Gastroesophageal sphincter (tissue), 4 donors: ENCODE results near the gene OMP. TPM values are rescaled to one million over a fixed set of nuclear protein-coding genes. Genes with fewer than 3 reads are reported as not detected.

Source experiments
- ATAC-seq: fragments of 150-250 bp; one replicate; pipeline ENCODE4 v1.9.1; 2016; ENCODE audit warnings: mild to moderate bottlenecking, moderate library complexity
- H3K27ac ChIP-seq, 4 donors: fragments of 200-600 bp; sonication (generic) in 3 of 4; 1 replicate in 3 of 4; 2 replicates in 1 of 4; pipeline ENCODE4 v1.5.1; 2016 to 2019
- H3K27me3 ChIP-seq: fragments of 200-600 bp; sonication (generic); one replicate; pipeline ENCODE4 v1.5.1; 2019
- H3K36me3 ChIP-seq, 2 donors: fragments of 200-600 bp; sonication (generic); one replicate each; pipeline ENCODE4 v1.5.1; 2019; ENCODE audit warnings: control low read depth in 1 of 2
- H3K4me1 ChIP-seq, 3 donors: fragments of 200-600 bp; sonication (generic); 1 replicate in 2 of 3; 2 replicates in 1 of 3; pipeline ENCODE4 v1.5.1; 2016 to 2019; ENCODE audit warnings: control low read depth in 2 of 3
- H3K4me3 ChIP-seq, 2 donors: fragments of 200-600 bp; sonication (generic); one replicate each; pipeline ENCODE4 v1.5.1; 2019; ENCODE audit warnings: mild to moderate bottlenecking in 1 of 2, moderate library complexity in 1 of 2
- H3K9me3 ChIP-seq, 3 donors: fragments of 200-600 bp; sonication (generic); one replicate each; pipeline ENCODE4 v1.5.1; 2017 to 2019; ENCODE audit warnings: control low read depth in 2 of 3
- CTCF ChIP-seq, 4 experiments: fragments of 200-600 bp in 2 of 4; fragments of 450-650 bp in 2 of 4; sonication (generic) in 1 of 4; IDR thresholded peaks; one replicate each; pipeline ENCODE4 v1.5.1; 2017 to 2019; ENCODE audit warnings: antibody characterized with exemption in 4 of 4, mild to moderate bottlenecking in 2 of 4, moderate library complexity in 2 of 4
- EP300 ChIP-seq: sonication (generic); formaldehyde crosslinking; IDR thresholded peaks from one replicate; pipeline ENCODE4 v1.6.1; 2017; ENCODE audit warnings: antibody characterized with exemption, mild to moderate bottlenecking
- POLR2A ChIP-seq, 2 donors: fragments of 450-650 bp; IDR thresholded peaks; one replicate each; pipeline ENCODE4 v1.6.1; 2017; ENCODE audit warnings: antibody characterized with exemption in 2 of 2, mild to moderate bottlenecking in 2 of 2, moderate library complexity in 1 of 2
- POLR2AphosphoS5 ChIP-seq: sonication (generic); formaldehyde crosslinking; IDR thresholded peaks from one replicate; pipeline ENCODE4 v1.6.1; 2017; ENCODE audit warnings: antibody characterized with exemption
- WGBS, 2 donors: methylation state at CpG; one replicate each; pipeline ENCODE4 v1.1.5; 2018; ENCODE audit warnings: low coverage in 1 of 2; 5-methylcytosine and 5-hydroxymethylcytosine counted together
- total RNA-seq, 4 donors: library from RNA; depleted of rRNA; stranded (reverse); fragments of >200 nt; gene quantifications; one replicate each; pipeline ENCODE4 v1.1.0, GENCODE V29; 2016

The OMP gene
- total RNA-seq, 4 donors from 2014 or later: not detected

- Histone ChIP-seq H3K4me1 (peaks cover 0 to 6% (median 0%) of the 10 kb centered on the region in 3 donors), H3K4me3 (no peak overlapping the region), H3K27ac (no peak overlapping the region), H3K27me3 (peaks cover 35% of the 10 kb centered on the region), H3K36me3 (no peaks in the 10 kb centered on the region), H3K9me3 (no peaks in the 10 kb centered on the region)
- no peak for ATAC-seq
- TF ChIP-seq CTCF (IDR thresholded peaks at IDR 0.05): no peak
- no peak for TF ChIP-seq POLR2AphosphoS5
- TF ChIP-seq POLR2A (IDR thresholded peaks at IDR 0.05): no peak
- no peak for TF ChIP-seq EP300
- WGBS, 2 donors: 92 to 100% methylated on average over 1 of the region's 1 CpG
These were observed 44.3 kb downstream of the OMP start for GRCh38 chr11:77147036-77147315.

GRCh38 chr11:77147668-77148321 lies 45.2 kb downstream of the OMP start:
- Histone ChIP-seq H3K27ac (no peak overlapping the region), H3K27me3 (peaks cover 35% of the 10 kb centered on the region), H3K4me1 (peaks cover 0 to 6% (median 0%) of the 10 kb centered on the region in 3 donors), H3K9me3 (no peaks in the 10 kb centered on the region), H3K4me3 (peak overlapping the region in 1 of 2 donors; percentile 37), H3K36me3 (no peaks in the 10 kb centered on the region)
- TF ChIP-seq CTCF (IDR thresholded peaks at IDR 0.05) (no peak), POLR2A (IDR thresholded peaks at IDR 0.05) (no peak), POLR2AphosphoS5 (no peak), EP300 (no peak)
- WGBS, 2 donors: 11% methylated on average over 16 of the region's 47 CpGs; no CpG with 5 or more reads in 1 of the 2 donors
- ATAC-seq: no peak

- Histone ChIP-seq H3K36me3 (no peaks in the 10 kb centered on the region), H3K27ac (no peak overlapping the region), H3K4me1 (peaks cover 0 to 16% (median 0%) of the 10 kb centered on the region in 3 donors), H3K27me3 (peaks cover 35% of the 10 kb centered on the region), H3K9me3 (no peaks in the 10 kb centered on the region), H3K4me3 (no peak overlapping the region)
- TF ChIP-seq POLR2AphosphoS5 (no peak), CTCF (IDR thresholded peaks at IDR 0.05) (no peak), EP300 (no peak), POLR2A (IDR thresholded peaks at IDR 0.05) (no peak)
- 87% methylated on average over 3 of the region's 8 CpGs; no CpG with 5 or more reads in 1 of the 2 donors for WGBS, 2 donors
- ATAC-seq: no peak
These were observed 46.5 kb downstream of the OMP start for GRCh38 chr11:77148963-77149715.

GRCh38 chr11:77149716-77150392 lies 47.2 kb downstream of the OMP start:
- no peaks in the 10 kb centered on the region for H3K36me3 ChIP-seq
- H3K9me3 ChIP-seq: no peaks in the 10 kb centered on the region
- peaks cover 0 to 23% (median 0%) of the 10 kb centered on the region in 3 donors for H3K4me1 ChIP-seq
- no peak for ATAC-seq
- no peak overlapping the region for H3K4me3 ChIP-seq
- WGBS, 2 donors: 100% methylated on average over 3 of the region's 12 CpGs; no CpG with 5 or more reads in 1 of the 2 donors
- peaks cover 35% of the 10 kb centered on the region for H3K27me3 ChIP-seq
- no peak for TF ChIP-seq EP300
- TF ChIP-seq POLR2AphosphoS5: no peak
- no peak for TF ChIP-seq CTCF (IDR thresholded peaks at IDR 0.05)
- no peak for TF ChIP-seq POLR2A (IDR thresholded peaks at IDR 0.05)
- no peak overlapping the region for H3K27ac ChIP-seq
